ENCODE data around the gene A1CF.

DNA sequence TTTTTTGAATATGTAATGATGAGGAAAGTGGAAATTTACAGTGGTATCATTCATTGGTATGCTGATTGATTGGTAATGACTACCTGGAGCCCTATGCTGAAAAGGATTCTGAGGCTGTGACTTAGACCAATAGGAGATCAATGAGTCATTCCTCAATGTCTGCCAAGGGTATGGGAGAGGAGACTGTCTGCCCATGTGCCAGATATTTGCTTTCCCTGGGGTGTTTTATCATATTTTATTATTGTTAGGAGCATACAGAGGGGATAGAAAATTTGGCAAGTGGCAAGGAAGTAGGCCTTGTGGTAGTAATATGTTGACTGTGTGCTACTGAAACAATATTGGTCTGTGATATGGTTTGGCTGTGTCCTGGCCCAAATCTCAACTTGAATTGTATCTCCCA lies 90.9 kb downstream of the A1CF start:
- TF ChIP-seq CTCF (IDR thresholded peaks at IDR 0.05) (no peak), POLR2AphosphoS5 (IDR thresholded peaks at IDR 0.05) (no peak)

Measured in breast epithelium (tissue), 3 donors.